ENCODE results near the gene SIGLEC14.

DNA sequence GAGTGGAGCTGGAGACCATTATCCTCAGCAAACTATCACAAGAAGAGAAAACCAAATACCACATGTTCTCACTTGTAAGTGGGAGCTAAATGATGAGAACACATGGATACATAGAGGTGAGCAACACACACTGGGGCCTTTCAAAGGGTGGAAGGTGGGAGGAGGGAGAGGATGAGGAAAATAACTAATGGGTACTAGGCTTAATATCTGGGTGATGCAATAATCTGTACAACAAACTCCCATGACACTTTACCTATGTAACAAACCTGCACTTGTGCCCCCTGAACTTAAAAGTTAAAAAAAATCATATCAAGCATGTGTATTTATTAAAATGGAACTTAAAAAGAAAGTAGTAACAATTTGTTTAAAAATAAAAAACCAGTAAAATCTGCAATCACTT is 5.0 kb downstream of the SIGLEC14 start:
- no peak for TF ChIP-seq EP300 (IDR thresholded peaks at IDR 0.05; ENCODE audit: low read depth)
- TF ChIP-seq, protein P1, sequence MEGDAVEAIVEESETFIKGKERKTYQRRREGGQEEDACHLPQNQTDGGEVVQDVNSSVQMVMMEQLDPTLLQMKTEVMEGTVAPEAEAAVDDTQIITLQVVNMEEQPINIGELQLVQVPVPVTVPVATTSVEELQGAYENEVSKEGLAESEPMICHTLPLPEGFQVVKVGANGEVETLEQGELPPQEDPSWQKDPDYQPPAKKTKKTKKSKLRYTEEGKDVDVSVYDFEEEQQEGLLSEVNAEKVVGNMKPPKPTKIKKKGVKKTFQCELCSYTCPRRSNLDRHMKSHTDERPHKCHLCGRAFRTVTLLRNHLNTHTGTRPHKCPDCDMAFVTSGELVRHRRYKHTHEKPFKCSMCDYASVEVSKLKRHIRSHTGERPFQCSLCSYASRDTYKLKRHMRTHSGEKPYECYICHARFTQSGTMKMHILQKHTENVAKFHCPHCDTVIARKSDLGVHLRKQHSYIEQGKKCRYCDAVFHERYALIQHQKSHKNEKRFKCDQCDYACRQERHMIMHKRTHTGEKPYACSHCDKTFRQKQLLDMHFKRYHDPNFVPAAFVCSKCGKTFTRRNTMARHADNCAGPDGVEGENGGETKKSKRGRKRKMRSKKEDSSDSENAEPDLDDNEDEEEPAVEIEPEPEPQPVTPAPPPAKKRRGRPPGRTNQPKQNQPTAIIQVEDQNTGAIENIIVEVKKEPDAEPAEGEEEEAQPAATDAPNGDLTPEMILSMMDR (IDR thresholded peaks at IDR 0.05) = no peak
